PC-9 (cell line): ENCODE measurements around the gene C3orf18. TPM values are rescaled to one million over a fixed set of nuclear protein-coding genes. Genes with fewer than 3 reads are reported as not detected.

ENCODE experiments used
- BruUV-seq: library from RNA; stranded (reverse); fragments of 400-500 nt; replicated peaks from 2 replicates; lab custom pipeline; 2021; lab: Mats Ljungman, UMichigan
- CTCF ChIA-PET: fragments of 300-600 bp; sonication (Branson Sonifier 250); formaldehyde crosslinking; loops from one replicate; lab custom pipeline; 2022; ENCODE audit warnings: antibody characterized with exemption; lab: Charles Lee
- POLR2A ChIA-PET: fragments of 300-600 bp; sonication (Branson Sonifier 250); formaldehyde crosslinking; loops from one replicate; lab custom pipeline; 2022; ENCODE audit warnings: antibody characterized with exemption; ENCODE audit not compliant: unreplicated experiment; lab: Charles Lee
- DNase-seq, 2 experiments: peaks; one replicate each; pipeline versions ENCODE4 v3.0.0 to v3.0.0-alpha.2; 2015 to 2022; ENCODE audit warnings: mixed read lengths in 1 of 2
- H2AFZ ChIP-seq: fragments of 200-600 bp; sonication (generic); 2 replicates; pipeline ENCODE4 v1.8.1; 2017; ENCODE audit warnings: antibody characterized with exemption
- H3F3A ChIP-seq: fragments of 200-600 bp; sonication (generic); 2 replicates; pipeline ENCODE4 v1.8.1; 2017; ENCODE audit warnings: antibody characterized with exemption, mild to moderate bottlenecking, low read depth; ENCODE audit not compliant: insufficient read depth
- H3K27ac ChIP-seq: fragments of 200-600 bp; sonication (generic); 2 replicates; pipeline ENCODE4 v1.6.1; 2016; ENCODE audit warnings: mixed run types
- H3K27me3 ChIP-seq: fragments of 200-600 bp; sonication (generic); 2 replicates; pipeline ENCODE4 v1.6.1; 2016; ENCODE audit warnings: low read depth, mixed run types; ENCODE audit not compliant: insufficient read depth
- H3K36me3 ChIP-seq: fragments of 200-600 bp; sonication (generic); 2 replicates; pipeline ENCODE4 v1.6.1; 2016; ENCODE audit warnings: low read depth, mixed run types
- H3K4me1 ChIP-seq: fragments of 200-600 bp; sonication (generic); replicated peaks from 2 replicates; pipeline ENCODE4 v1.6.1; 2016; ENCODE audit warnings: mixed run types; ENCODE audit not compliant: insufficient read depth
- H3K4me2 ChIP-seq: fragments of 200-600 bp; sonication (generic); 2 replicates; pipeline ENCODE4 v1.6.1; 2017; ENCODE audit warnings: mixed run types
- H3K4me3 ChIP-seq: fragments of 200-600 bp; sonication (generic); 2 replicates; pipeline ENCODE4 v1.6.1; 2016; ENCODE audit warnings: mixed run types
- H3K79me2 ChIP-seq: fragments of 200-600 bp; sonication (generic); 2 replicates; pipeline ENCODE4 v1.6.1; 2017; ENCODE audit warnings: low read depth, mixed run types
- H3K9me2 ChIP-seq: fragments of 200-600 bp; sonication (generic); 2 replicates; pipeline ENCODE4 v1.8.1; 2017; ENCODE audit warnings: mild to moderate bottlenecking; ENCODE audit not compliant: insufficient read depth
- H3K9me3 ChIP-seq: fragments of 200-600 bp; sonication (generic); 2 replicates; pipeline ENCODE4 v1.8.1; 2016; ENCODE audit warnings: low read depth; ENCODE audit not compliant: insufficient read depth
- H4K20me1 ChIP-seq: fragments of 200-600 bp; sonication (generic); 2 replicates; pipeline ENCODE4 v1.8.1; 2017; ENCODE audit not compliant: insufficient read depth
- CTCF ChIP-seq: fragments of 200-600 bp; sonication (generic); conservative IDR thresholded peaks from 2 replicates; pipeline ENCODE4 v1.6.1; 2017; ENCODE audit warnings: mixed run types, antibody characterized with exemption, mild to moderate bottlenecking, moderate library complexity
- EZH2 ChIP-seq: fragments of 200-600 bp; sonication (generic); IDR thresholded peaks from 2 replicates; pipeline ENCODE4 v1.8.0; 2017; ENCODE audit warnings: antibody characterized with exemption, low read depth
- intact Hi-C: fragments of 100-400 bp; cut with micrococcal nuclease; formaldehyde crosslinking; loops from one replicate; pipeline ENCODE4 v1.10.0; 2022; ENCODE audit not compliant: unreplicated experiment
- total RNA-seq: library from RNA; stranded (reverse); gene quantifications from 2 replicates; pipeline ENCODE4 v1.2.3, GENCODE V29; 2021

The C3orf18 gene
- total RNA-seq, 1 experiment from 2014 or later, result 7.5 TPM

GRCh38 chr3:50610181-50610971, 42.8 kb upstream of the C3orf18 start:
- POLR2A ChIA-PET, result no interaction called here
- Histone ChIP-seq H2AFZ (no peak overlapping the region), H3K36me3 (no peaks in the 10 kb centered on the region), H3K4me1 (peaks cover 27% of the 10 kb centered on the region), H3K27me3 (no peaks in the 10 kb centered on the region), H3F3A (peaks cover 12% of the 10 kb centered on the region; the same call in 1 of the 2 replicates), H3K4me3 (no peak overlapping the region), H3K79me2 (no peaks in the 10 kb centered on the region), H3K4me2 (peak overlapping the region; percentile 90; the same call in 1 of the 2 replicates), H4K20me1 (no peaks in the 10 kb centered on the region), H3K27ac (no peak overlapping the region), H3K9me3 (no peaks in the 10 kb centered on the region), H3K9me2 (no peaks in the 10 kb centered on the region)
- no TSS peak for BruUV-seq
- CTCF ChIA-PET, result interaction anchor here (0.7 to 0.9 kb wide), 2 partner anchors 58 to 415 kb away, joined by 3 read pairs; no protein-coding TSS in a partner anchor
- TF ChIP-seq CTCF, result no peak
- TF ChIP-seq EZH2, result no peak
- DNase-seq, result peak in 1 of 2 experiments; percentile 34
- intact Hi-C loops, result no loop called here

- no peaks in the 10 kb centered on the region for H3K27me3 ChIP-seq
- TF ChIP-seq EZH2 (no peak), CTCF (no peak)
- intact Hi-C loops, result no loop called here
- no peaks in the 10 kb centered on the region for H3K9me3 ChIP-seq
- no peak for DNase-seq
- no TSS peak for BruUV-seq
- no peak overlapping the region for H3K4me2 ChIP-seq
- no peaks in the 10 kb centered on the region for H3K36me3 ChIP-seq
- H3K79me2 ChIP-seq, result no peaks in the 10 kb centered on the region
- no peak overlapping the region for H3K27ac ChIP-seq
- H2AFZ ChIP-seq, result no peak overlapping the region
- H3K4me3 ChIP-seq, result no peak overlapping the region
- ChIA-PET CTCF (interaction anchor here (0.9 kb wide), 1 partner anchor 58 kb away, joined by 3 read pairs; no protein-coding TSS in a partner anchor), POLR2A (no interaction called here)
- peaks cover 14% of the 10 kb centered on the region; the same call in 1 of the 2 replicates for H3F3A ChIP-seq
- no peaks in the 10 kb centered on the region for H4K20me1 ChIP-seq
- H3K4me1 ChIP-seq, result peaks cover 31% of the 10 kb centered on the region
- no peaks in the 10 kb centered on the region for H3K9me2 ChIP-seq
Observed at GRCh38 chr3:50609763-50610085, 42.2 kb upstream of the C3orf18 start.

- no peak overlapping the region for H3K4me3 ChIP-seq
- CTCF ChIA-PET, result interaction anchor here (0.9 kb wide), 1 partner anchor 57 kb away, joined by 3 read pairs; no protein-coding TSS in a partner anchor
- DNase-seq, result no peak
Observed at GRCh38 chr3:50609071-50609762, 41.7 kb upstream of the C3orf18 start.

More at GRCh38 chr3:50609071-50609762, 41.7 kb upstream of the C3orf18 start:
- peaks cover 14% of the 10 kb centered on the region; the same call in 1 of the 2 replicates for H3F3A ChIP-seq
- no peaks in the 10 kb centered on the region for H3K79me2 ChIP-seq
- no peak overlapping the region for H3K4me2 ChIP-seq
- BruUV-seq, result no TSS peak
- no peaks in the 10 kb centered on the region for H3K36me3 ChIP-seq
- TF ChIP-seq EZH2, result no peak
- no peak for TF ChIP-seq CTCF
- no peak overlapping the region for H3K27ac ChIP-seq
- intact Hi-C loops, result no loop called here
- POLR2A ChIA-PET, result no interaction called here
- no peaks in the 10 kb centered on the region for H4K20me1 ChIP-seq
- H2AFZ ChIP-seq, result no peak overlapping the region
- H3K9me2 ChIP-seq, result no peaks in the 10 kb centered on the region
- peaks cover 31% of the 10 kb centered on the region for H3K4me1 ChIP-seq
- H3K27me3 ChIP-seq, result no peaks in the 10 kb centered on the region
- H3K9me3 ChIP-seq, result no peaks in the 10 kb centered on the region
